CD4-positive, alpha-beta T cell treated with Interleukin-17A for 4 hours (primary cell): Measurements from ENCODE around the gene GALNT18.

Source experiments
- DNase-seq: peaks from one replicate; pipeline ENCODE4 v3.0.0-alpha.2; 2020; ENCODE audit warnings: mixed read lengths

GALNT18 gene

GRCh38 chr11:11586465-11586864, 35.3 kb downstream of the GALNT18 start:
- no peak for DNase-seq

GRCh38 chr11:11584937-11585336, 36.9 kb downstream of the GALNT18 start:
- no peak for DNase-seq

GRCh38 chr11:11584530-11584810, 37.3 kb downstream of the GALNT18 start:
- DNase-seq: no peak

DNA sequence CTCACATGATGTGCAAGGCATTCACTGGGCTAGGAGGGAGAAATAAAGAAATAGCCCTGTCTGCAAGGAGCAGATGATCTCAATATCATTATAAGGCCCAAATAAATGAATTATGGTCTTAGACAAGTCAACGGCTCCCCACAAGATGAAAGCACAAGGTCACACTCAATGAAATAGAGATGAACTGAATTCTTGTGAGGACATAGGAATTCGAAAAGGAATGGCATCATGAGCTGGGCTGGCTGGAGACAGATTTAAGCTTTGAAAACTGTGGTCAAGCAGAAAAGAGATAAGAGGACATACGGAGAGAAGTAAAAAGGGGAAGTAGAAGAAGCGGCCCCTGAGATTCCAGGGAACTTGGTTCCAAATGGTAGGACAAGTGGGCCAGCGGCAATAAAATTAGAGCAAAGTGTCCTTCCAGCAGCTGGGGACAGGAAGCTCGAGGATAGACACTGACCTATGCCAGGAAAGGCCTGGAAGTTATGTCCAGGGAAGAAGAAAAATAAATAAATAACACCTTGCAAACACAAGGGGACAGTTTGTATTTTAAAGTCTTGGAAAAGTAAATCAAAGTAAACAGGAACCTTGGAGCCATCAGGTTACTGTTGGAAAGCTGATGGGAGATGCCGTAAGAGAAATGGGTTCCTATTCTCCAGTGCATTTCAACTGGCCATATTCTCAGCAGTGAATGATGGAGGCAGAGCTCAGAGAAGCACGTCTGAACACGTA, 37.8 kb downstream of the GALNT18 start:
- DNase-seq: no peak

DNA sequence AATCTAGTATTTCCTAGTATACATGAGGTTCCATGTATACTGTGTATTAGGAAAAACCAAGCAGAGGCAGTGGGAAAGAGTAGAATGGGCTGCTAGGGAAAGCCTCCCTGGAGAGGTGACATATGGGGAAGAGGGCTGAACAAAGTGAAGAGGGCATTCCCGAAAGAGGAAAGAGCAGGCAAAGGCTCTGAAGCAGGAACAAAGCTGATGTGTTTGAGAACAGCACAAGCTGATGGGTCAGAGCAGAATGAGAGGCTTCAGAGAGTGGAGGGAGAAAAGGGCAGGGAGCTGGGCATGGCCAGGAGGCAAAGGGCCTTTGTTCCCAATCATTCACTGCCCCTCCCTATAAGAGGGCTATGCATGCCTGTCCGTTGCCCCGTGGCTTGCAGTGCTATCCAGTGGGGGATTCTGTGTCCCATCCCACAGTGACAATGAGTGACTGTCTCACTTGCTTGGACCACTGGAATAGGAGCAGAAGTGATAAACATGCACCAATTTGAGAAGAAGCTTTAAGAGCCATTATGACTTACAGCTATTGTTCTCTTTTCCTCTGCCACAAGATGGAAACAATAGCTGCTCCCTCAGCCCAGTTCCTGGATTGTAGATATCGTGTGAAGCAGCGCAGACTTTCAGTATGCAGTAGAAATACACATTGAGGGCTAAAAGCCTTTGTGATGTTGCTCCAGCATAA, 39.6 kb downstream of the GALNT18 start:
- no peak for DNase-seq

DNA sequence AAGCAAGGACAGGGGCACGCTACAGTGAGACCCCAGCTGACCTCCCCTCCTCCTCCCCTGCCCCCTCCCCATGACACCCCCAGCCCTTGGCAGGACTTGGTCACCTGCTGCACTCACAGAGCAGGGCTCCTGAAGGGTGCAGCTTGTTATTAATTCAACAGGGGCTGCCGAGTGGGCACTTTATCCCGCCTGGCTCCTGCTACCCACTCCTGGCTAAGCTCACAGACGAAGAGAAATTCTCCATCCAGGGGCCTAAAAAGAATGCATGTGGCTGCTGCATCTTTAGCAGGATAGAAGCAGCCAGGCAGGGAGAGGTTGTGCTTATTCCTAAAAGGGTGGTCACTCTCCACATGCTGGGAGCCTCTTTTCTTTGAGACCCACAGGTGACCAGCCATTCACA, 40.3 kb downstream of the GALNT18 start:
- no peak for DNase-seq

- no peak for DNase-seq
These were observed 40.9 kb downstream of the GALNT18 start for GRCh38 chr11:11580841-11581411.

- DNase-seq: no peak
These were observed 41.8 kb downstream of the GALNT18 start for GRCh38 chr11:11580012-11580411.

GRCh38 chr11:11579012-11579988, 42.5 kb downstream of the GALNT18 start:
- no peak for DNase-seq

- DNase-seq: no peak
These were observed 43.6 kb downstream of the GALNT18 start for GRCh38 chr11:11577932-11578911.

DNA sequence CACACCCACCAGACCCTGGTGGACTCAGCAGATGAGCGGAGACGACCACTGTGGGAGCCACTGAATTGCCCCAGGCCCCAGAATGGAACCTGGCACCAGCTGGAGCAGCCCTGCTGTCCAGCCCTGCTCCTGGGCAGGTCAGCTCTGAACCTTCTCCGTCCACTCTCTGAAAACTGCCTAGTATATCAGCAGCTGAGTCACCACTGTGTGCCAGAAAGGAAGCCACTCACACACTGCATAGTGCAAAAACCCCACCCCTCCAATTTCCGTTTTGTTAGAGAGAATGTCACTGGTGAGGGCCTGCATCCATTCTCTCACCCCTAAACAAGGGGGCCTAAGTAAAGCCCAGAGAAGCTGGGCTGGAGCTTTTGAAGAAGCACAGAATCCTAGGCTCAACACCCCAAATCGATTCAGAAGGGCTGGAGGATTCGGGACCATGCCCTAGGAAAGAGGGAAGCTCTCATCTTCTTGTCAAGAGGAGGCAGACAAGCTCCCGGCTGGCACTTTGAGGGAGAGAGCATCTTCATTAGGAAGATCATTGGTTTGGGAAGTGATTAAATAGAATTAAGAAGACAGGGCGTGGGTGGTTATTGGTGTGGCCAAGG, 44.5 kb downstream of the GALNT18 start:
- DNase-seq: no peak

GRCh38 chr11:11574373-11575287, 47.2 kb downstream of the GALNT18 start:
- DNase-seq: no peak

GRCh38 chr11:11572386-11572785, 49.4 kb downstream of the GALNT18 start:
- no peak for DNase-seq

DNA sequence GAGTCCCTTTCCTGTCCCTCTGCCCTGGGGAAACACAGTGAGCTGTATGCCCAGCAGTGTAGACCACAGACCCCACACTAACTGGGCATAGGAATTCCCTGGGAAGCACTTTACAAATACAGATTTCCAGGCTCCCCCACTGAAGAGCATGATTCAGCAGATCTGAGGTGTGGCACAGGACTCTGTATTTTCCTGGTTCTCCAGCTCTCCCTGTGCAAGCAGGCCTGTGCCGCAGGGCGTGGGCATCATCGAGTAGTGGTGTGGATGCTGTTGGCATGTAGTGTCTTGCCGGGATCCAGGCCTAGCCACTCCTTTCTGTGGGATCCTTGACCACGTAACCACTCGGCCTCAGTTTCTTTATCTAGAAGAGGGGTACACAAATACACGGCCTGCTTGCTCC, 49.9 kb downstream of the GALNT18 start:
- DNase-seq: no peak

DNA sequence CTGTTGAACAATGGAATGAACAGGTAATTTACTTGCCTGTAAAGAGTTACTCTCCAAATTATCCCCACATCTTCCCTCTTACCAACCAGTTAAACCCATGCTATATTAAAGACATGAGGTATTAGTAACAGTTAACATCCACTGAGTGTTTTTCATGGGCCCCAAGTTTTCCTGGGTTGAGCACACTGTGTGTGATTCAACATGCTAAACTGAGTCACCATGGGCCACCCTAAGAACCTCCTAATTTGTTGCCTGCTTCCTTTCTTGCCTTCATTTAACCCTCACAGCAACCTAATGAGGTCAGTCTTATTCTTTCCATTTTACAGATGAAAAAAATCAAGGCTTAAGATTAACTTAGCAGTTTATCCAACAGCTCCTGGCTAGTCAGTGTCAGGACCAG, 51.0 kb downstream of the GALNT18 start:
- DNase-seq: no peak

DNA sequence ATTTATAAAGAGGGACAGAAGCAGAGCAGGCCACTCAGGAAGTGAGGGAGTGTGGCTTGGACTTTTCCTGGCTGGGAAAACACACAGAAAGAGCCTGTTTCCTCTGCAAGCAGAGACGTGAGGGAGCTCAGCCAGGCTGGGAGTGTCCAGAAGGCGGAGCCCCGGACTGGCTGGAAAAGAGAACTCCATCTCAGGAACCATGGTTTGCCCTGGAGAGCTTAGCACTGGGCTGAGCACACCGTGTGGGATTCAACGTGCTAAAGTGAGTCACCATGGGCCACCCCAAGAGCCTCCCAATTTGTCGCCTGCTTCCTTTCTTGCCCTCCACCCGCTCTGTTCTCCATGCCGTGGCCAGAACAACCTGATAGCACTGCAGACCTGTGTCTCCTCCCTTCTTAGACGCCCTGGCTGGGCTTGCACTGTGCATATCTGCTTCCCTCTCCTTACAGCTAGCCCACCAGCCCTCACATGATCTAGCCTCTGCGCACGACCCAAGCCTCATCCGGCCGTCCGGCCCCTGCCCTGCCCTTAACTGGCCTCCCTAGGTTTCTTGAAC, 51.8 kb downstream of the GALNT18 start:
- no peak for DNase-seq

DNA sequence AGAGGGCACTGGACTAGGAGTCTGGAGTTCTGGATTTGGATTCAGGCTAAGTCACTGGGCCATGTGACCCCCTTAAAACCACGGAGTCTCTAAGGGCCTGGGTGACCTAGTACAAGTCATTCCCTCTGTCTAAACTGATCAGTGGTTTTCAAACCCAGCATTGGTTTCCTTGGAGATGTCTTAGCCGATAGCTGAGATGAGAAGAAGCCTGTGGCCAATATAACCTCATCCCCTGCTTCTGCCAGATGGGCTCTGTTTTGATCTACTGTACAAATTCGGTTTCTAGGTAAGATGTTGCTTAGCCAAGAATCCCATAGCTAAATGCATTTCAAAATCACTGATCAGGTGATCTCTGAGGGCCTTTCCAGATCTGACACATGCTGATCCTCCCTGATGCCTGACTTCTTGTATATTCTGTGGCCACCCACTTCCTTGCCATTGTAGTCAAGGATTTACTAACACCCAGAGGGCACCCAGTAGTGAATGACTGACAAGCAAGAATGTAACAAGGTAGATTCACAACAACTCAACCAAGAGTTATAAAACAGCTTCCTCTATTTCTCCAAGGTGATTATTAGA, 53.1 kb downstream of the GALNT18 start:
- no peak for DNase-seq

DNA sequence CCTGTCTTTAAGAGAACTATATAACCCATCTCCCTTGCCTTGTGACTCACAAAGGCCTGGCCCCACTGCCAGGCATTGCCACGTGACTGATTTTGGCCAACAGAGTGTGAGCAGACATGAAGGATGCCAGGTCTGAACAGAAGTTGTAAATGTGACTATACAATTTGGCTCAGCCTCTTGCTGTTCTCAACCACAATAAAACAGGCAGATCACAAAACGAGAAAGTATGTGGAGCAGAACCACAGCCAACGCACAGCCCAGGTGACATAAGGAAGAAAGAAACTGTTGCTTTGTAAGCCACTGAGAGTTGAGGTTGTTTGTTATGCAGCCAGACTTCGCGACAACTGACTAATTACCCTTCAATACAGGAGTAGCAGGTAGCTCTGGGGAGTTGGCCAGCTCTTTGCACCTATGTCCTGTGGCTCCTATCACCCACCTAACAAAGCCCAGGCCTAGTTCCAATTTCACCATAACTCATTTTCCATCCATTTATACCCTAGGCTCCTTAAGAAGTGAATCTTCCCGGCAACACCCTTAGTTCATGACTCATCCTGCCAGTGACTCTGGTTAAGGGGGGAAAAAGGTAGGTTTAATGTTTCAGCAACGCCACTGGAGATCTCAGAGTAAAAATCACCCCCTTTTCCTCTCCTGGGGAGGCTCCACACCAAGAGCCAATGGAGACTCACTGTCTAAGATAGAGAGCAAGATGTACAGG, 53.7 kb downstream of the GALNT18 start:
- DNase-seq: no peak

GRCh38 chr11:11565636-11566035, 56.2 kb downstream of the GALNT18 start:
- DNase-seq: no peak
